Activated CD4-positive, alpha-beta T cell treated with anti-CD3 and anti-CD28 coated beads for 1 hour (primary cell): ENCODE results near the gene PLEKHO2.
"Not testable (repeated sequence)": the region's sequence is repeated elsewhere in the genome, so short reads cannot be mapped to it uniquely, and the experiment has no call there.

Experiments
- DNase-seq: peaks from one replicate; pipeline ENCODE4 v3.0.0-alpha.2; 2020

Gene PLEKHO2

GRCh38 chr15:64841344-64842095 lies at the start of gene PLEKHO2:
PLEKHO2 (plus strand) TSS chr15:64841915; CDS start chr15:64842017, 102 bp downstream.
- peak; percentile 80 for DNase-seq

- DNase-seq, result no peak
Observed at GRCh38 chr15:64792282-64792681, 49.4 kb upstream of the PLEKHO2 start.

GRCh38 chr15:64795299-64795698 lies 46.4 kb upstream of the PLEKHO2 start:
- not testable (repeated sequence) for DNase-seq

- DNase-seq, result not testable (repeated sequence)
Observed at GRCh38 chr15:64795921-64796320, 45.8 kb upstream of the PLEKHO2 start.

GRCh38 chr15:64798905-64799304 lies 42.8 kb upstream of the PLEKHO2 start:
- DNase-seq, result not testable (repeated sequence)

- DNase-seq, result no peak
Observed at GRCh38 chr15:64800476-64800875, 41.2 kb upstream of the PLEKHO2 start.

GRCh38 chr15:64803526-64803925 lies 38.2 kb upstream of the PLEKHO2 start:
- DNase-seq, result no peak

GRCh38 chr15:64804619-64805018 lies 37.1 kb upstream of the PLEKHO2 start:
- no peak for DNase-seq

GRCh38 chr15:64806509-64806908 lies 35.2 kb upstream of the PLEKHO2 start:
- no peak for DNase-seq

- no peak for DNase-seq
Observed at GRCh38 chr15:64807051-64807749, 34.5 kb upstream of the PLEKHO2 start.

GRCh38 chr15:64807751-64808222 lies 33.9 kb upstream of the PLEKHO2 start:
- DNase-seq, result no peak

GRCh38 chr15:64808785-64809453 lies 32.8 kb upstream of the PLEKHO2 start:
- DNase-seq, result no peak

GRCh38 chr15:64809649-64810496 lies 31.8 kb upstream of the PLEKHO2 start:
- DNase-seq, result peak; percentile 52

GRCh38 chr15:64810497-64811326 lies 31.0 kb upstream of the PLEKHO2 start:
- DNase-seq, result no peak

GRCh38 chr15:64813075-64813474 lies 28.6 kb upstream of the PLEKHO2 start:
- no peak for DNase-seq

- not testable (repeated sequence) for DNase-seq
Observed at GRCh38 chr15:64814283-64814682, 27.4 kb upstream of the PLEKHO2 start.

- DNase-seq, result not testable (repeated sequence)
Observed at GRCh38 chr15:64814965-64815364, 26.8 kb upstream of the PLEKHO2 start.

GRCh38 chr15:64816452-64816851 lies 25.3 kb upstream of the PLEKHO2 start:
- DNase-seq, result no peak

GRCh38 chr15:64824929-64825430 lies 16.7 kb upstream of the PLEKHO2 start:
- no peak for DNase-seq

- DNase-seq, result peak; percentile 69
Observed at GRCh38 chr15:64825431-64826294, 16.1 kb upstream of the PLEKHO2 start, which contains the start of gene PIF1. PIF1 (minus strand) TSS chr15:64825647; CDS start chr15:64824335, 1,312 bp downstream.
